Measurements from ENCODE around the gene LPCAT1. TPM values are rescaled to one million over a fixed set of nuclear protein-coding genes. Genes with fewer than 3 reads are reported as not detected.

LPCAT1 gene
- total RNA-seq, 1 donor from 2014 or later: 269 TPM

DNA sequence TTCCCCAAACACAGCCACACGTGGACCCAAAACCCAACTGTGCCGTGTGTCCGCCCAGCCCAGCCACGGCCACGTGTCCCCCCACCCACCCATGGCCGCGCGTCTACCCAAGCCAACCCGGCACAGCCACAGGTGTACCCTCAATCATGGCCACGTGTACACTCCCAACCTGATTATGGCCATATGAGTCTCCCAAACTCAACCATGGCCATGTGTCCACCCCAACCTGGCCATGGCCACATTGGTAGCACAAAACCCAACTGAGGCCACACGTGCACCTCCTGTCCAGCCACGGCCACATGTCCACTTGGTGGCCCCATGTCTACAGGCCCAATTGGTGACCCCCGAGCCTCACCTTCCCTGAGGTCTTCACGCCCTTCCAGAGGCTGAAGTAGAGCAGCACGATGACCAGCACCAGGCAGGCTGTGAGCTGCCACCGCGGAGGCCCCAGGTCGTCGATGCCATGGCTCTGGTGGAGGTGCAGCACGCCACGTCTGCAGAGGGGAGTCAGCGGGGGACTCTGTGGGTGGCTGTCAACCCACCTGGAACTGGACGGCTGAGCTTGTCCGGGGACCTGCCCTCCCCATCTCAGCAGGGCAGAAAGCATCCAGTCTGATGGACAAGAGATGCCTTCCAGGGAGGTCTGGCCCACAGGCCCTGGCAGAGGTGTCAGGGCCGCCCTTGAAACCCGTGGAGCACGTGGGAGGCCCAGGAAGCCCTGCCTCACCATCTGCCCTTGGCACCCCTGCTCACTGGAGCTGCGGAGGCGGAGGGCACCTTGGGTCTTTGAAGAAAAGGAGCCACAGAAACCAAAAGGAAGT lies 102.0 kb downstream of the LPCAT1 start:
- TF ChIP-seq, protein P1, sequence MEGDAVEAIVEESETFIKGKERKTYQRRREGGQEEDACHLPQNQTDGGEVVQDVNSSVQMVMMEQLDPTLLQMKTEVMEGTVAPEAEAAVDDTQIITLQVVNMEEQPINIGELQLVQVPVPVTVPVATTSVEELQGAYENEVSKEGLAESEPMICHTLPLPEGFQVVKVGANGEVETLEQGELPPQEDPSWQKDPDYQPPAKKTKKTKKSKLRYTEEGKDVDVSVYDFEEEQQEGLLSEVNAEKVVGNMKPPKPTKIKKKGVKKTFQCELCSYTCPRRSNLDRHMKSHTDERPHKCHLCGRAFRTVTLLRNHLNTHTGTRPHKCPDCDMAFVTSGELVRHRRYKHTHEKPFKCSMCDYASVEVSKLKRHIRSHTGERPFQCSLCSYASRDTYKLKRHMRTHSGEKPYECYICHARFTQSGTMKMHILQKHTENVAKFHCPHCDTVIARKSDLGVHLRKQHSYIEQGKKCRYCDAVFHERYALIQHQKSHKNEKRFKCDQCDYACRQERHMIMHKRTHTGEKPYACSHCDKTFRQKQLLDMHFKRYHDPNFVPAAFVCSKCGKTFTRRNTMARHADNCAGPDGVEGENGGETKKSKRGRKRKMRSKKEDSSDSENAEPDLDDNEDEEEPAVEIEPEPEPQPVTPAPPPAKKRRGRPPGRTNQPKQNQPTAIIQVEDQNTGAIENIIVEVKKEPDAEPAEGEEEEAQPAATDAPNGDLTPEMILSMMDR (IDR thresholded peaks at IDR 0.05): no peak
- H3K27me3 Mint-ChIP-seq: peaks cover 4% of the 10 kb centered on the region
- no peak overlapping the region for H3K27ac Mint-ChIP-seq

GRCh38 chr5:1420211-1421195 lies 103.3 kb downstream of the LPCAT1 start:
- no peak overlapping the region for H3K27ac Mint-ChIP-seq
- ChIA-PET CTCF (no interaction called here), POLR2A (no interaction called here)
- no peaks in the 10 kb centered on the region for H3K9me3 Mint-ChIP-seq
- TF ChIP-seq, protein P1 (IDR thresholded peaks at IDR 0.05): no peak
- H3K36me3 Mint-ChIP-seq (ENCODE audit: low read depth): no peaks in the 10 kb centered on the region
- peaks cover 4% of the 10 kb centered on the region for H3K27me3 Mint-ChIP-seq
- DNase-seq (no peak), ATAC-seq (ENCODE audit: low read depth) (no peak)
- intact Hi-C loops (cut with micrococcal nuclease): no loop called here
- H3K4me1 Mint-ChIP-seq: no peaks in the 10 kb centered on the region
- H3K4me3 Mint-ChIP-seq: no peak overlapping the region

More for the DNA sequence above, 102.0 kb downstream of the LPCAT1 start:
- Mint-ChIP-seq H3K36me3 (ENCODE audit: low read depth) (no peaks in the 10 kb centered on the region), H3K4me1 (no peaks in the 10 kb centered on the region), H3K9me3 (no peaks in the 10 kb centered on the region), H3K4me3 (no peak overlapping the region)
- intact Hi-C loops (cut with micrococcal nuclease): no loop called here
- DNase-seq: no peak
- ChIA-PET POLR2A (no interaction called here), CTCF (no interaction called here)
- no peak for ATAC-seq (ENCODE audit: low read depth)

DNA sequence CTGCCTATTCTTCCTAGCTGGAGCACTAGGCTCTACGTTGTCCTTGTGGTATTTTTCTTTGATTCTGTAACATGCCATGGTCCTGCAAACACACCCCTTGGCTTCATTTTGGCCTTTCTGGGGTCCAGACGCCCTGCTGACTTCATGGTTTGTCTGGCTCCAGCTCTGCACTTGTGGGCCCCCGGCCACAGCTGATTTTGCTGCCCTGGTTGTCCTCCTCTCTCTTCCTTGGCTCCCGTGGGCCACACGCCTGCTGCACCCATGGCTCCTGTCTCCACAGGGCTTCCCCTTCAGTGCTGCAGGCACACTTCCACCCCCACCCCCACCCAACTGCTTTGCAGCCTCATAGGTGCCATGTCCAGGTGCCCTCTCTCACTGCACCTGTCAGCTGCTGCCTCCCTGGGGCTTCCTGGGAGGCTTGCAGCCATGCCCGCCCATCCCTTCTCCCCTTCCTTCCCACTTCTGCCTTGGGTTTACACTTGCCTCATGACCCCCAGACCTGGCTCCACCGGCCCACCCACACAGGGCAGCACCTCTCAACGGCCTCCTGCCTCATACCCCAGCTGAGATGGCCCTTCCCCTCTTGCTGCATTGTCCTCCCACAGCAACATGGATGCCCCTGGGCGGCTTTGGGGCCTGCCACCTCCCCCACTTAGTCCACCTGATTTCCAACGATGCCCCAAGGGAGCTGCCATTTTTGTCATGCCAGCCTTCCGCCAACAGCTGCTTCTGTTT lies 104.1 kb downstream of the LPCAT1 start:
- Mint-ChIP-seq H3K27ac (no peak overlapping the region), H3K4me1 (no peaks in the 10 kb centered on the region), H3K27me3 (peaks cover 4% of the 10 kb centered on the region), H3K4me3 (no peak overlapping the region), H3K9me3 (no peaks in the 10 kb centered on the region), H3K36me3 (ENCODE audit: low read depth) (no peaks in the 10 kb centered on the region)
- ATAC-seq (ENCODE audit: low read depth) (no peak), DNase-seq (no peak)
- intact Hi-C loops (cut with micrococcal nuclease): no loop called here
- CTCF ChIA-PET: no interaction called here
- POLR2A ChIA-PET: no interaction called here
- TF ChIP-seq, protein P1 (IDR thresholded peaks at IDR 0.05): no peak

DNA sequence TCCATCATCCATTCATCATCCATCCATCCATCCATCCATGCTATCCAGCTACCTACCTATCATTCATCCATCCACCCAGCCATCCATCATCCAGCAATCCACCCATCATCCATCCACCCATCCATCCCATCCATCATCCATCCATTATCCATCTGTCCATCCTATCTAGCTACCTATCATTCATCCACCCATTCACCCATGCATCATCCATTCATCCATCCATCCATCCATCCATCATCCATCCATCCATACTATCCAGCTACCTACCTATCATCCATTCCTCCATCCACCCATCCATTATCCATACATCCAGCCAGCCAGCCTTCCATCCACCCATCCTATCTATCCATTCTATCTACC lies 104.9 kb downstream of the LPCAT1 start:
- no peak for DNase-seq
- intact Hi-C loops (cut with micrococcal nuclease): no loop called here

More for the DNA sequence above, 104.9 kb downstream of the LPCAT1 start:
- no peak for ATAC-seq (ENCODE audit: low read depth)
- Mint-ChIP-seq H3K4me1 (no peaks in the 10 kb centered on the region), H3K9me3 (no peaks in the 10 kb centered on the region), H3K4me3 (no peak overlapping the region), H3K27me3 (no peaks in the 10 kb centered on the region), H3K36me3 (ENCODE audit: low read depth) (no peaks in the 10 kb centered on the region), H3K27ac (no peak overlapping the region)
- TF ChIP-seq, protein P1 (IDR thresholded peaks at IDR 0.05): no peak
- CTCF ChIA-PET: no interaction called here
- POLR2A ChIA-PET: interaction anchor here (0.7 kb wide), 1 partner anchor 33 kb away, joined by 3 read pairs; no protein-coding TSS in a partner anchor
